DND-41 (cell line): ENCODE results near the gene PTCSC3.

Experiments used
- ATAC-seq: fragments of 200-7000 bp; cut with Tn5 transposase; 3 replicates; pipeline ENCODE4 v1.9.1; 2021; ENCODE audit warnings: low read depth; ENCODE audit not compliant: insufficient read depth
- DNase-seq: peaks from one replicate; pipeline ENCODE4 v3.0.0-alpha.2; 2020
- H2AFZ ChIP-seq: 2 replicates; pipeline ENCODE4 v1.6.0; 2012; ENCODE audit warnings: low read depth, low read length
- H3K27ac ChIP-seq: 2 replicates; pipeline ENCODE4 v1.5.1; 2012; ENCODE audit warnings: low read length, inconsistent platforms
- H3K27me3 ChIP-seq: fragments of 200-600 bp; sonication (generic); 2 replicates; pipeline ENCODE4 v1.6.0; 2012; ENCODE audit warnings: low read length, mild to moderate bottlenecking, inconsistent platforms; ENCODE audit not compliant: insufficient read depth, poor library complexity
- H3K36me3 ChIP-seq: 2 replicates; pipeline ENCODE4 v1.5.1; 2012; ENCODE audit warnings: low read length, inconsistent platforms; ENCODE audit not compliant: insufficient read depth
- H3K4me1 ChIP-seq: 2 replicates; pipeline ENCODE4 v1.5.1; 2012; ENCODE audit warnings: mild to moderate bottlenecking, low read length; ENCODE audit not compliant: insufficient read depth
- H3K4me2 ChIP-seq: 2 replicates; pipeline ENCODE4 v1.6.0; 2012; ENCODE audit warnings: mild to moderate bottlenecking, moderate library complexity, low read length, inconsistent platforms; ENCODE audit not compliant: insufficient read depth
- H3K4me3 ChIP-seq, 2 experiments: fragments of 200-600 bp in 1 of 2; shearing (Covaris generic) in 1 of 2; 2 replicates each; pipeline ENCODE4 v1.5.1; 2012 to 2016; ENCODE audit warnings: inconsistent platforms in 2 of 2, low read length in 2 of 2, mild to moderate bottlenecking in 2 of 2, low read depth in 1 of 2, moderate library complexity in 1 of 2
- H3K79me2 ChIP-seq: 2 replicates; pipeline ENCODE4 v1.6.0; 2012; ENCODE audit warnings: low read length, inconsistent platforms; ENCODE audit not compliant: insufficient read depth
- H3K9ac ChIP-seq: 2 replicates; pipeline ENCODE4 v1.6.0; 2012; ENCODE audit warnings: low read depth, mild to moderate bottlenecking, inconsistent platforms, low read length, moderate library complexity
- H3K9me3 ChIP-seq: 2 replicates; pipeline ENCODE4 v1.5.1; 2012; ENCODE audit warnings: low read length, moderate library complexity, mild to moderate bottlenecking, inconsistent platforms; ENCODE audit not compliant: insufficient read depth, severe bottlenecking
- H4K20me1 ChIP-seq: 2 replicates; pipeline ENCODE4 v1.6.0; 2012; ENCODE audit warnings: low read length; ENCODE audit not compliant: insufficient read depth
- CTCF ChIP-seq: IDR thresholded peaks from 2 replicates; pipeline ENCODE4 v1.5.1; 2012; ENCODE audit warnings: borderline replicate concordance, low read length, moderate library complexity, mild to moderate bottlenecking; ENCODE audit not compliant: poor library complexity, severe bottlenecking; ENCODE audit errors: extremely low read depth
- EZH2 ChIP-seq: IDR thresholded peaks from 3 replicates; pipeline ENCODE4 v1.6.1; 2012; ENCODE audit warnings: borderline replicate concordance, low read depth, mild to moderate bottlenecking, moderate library complexity, low read length, inconsistent platforms; ENCODE audit not compliant: severe bottlenecking

The PTCSC3 gene

DNA sequence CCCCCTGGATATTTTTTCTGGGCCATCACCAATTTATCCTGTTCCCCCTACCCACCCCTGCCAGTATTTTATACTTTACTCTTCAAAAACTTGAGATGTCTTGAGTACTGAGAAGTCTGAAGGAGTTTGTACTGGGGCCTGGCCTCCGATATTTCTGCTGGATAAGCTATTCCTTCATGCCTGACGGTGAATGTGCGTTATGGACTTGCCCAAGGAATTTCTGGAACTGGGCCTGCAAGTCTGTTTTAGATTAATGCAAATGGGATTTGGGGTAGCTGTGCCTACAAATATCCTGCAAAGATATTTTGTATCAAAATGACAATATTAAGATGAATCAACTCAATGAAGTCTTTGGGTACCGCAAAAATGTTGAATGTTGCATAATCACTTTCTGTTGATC is at the start of gene PTCSC3:
PTCSC3 (minus strand) TSS at position 199 of the 400 bp plus-strand sequence.
- Histone ChIP-seq H3K4me3 (no peak within 1 kb of the TSS), H4K20me1 (no peaks in the 10 kb centered on the region), H3K79me2 (no peaks in the 10 kb centered on the region), H3K9me3 (no peaks in the 10 kb centered on the region), H3K4me1 (no peaks in the 10 kb centered on the region), H3K4me2 (no peak within 1 kb of the TSS), H3K27me3 (peaks cover 12% of the 10 kb centered on the region), H2AFZ (no peak within 1 kb of the TSS), H3K9ac (no peak within 1 kb of the TSS), H3K36me3 (no peaks in the 10 kb centered on the region), H3K27ac (no peak within 1 kb of the TSS)
- DNase-seq (no peak), ATAC-seq (no peak)
- TF ChIP-seq CTCF = no peak
- TF ChIP-seq EZH2 = no peak

DNA sequence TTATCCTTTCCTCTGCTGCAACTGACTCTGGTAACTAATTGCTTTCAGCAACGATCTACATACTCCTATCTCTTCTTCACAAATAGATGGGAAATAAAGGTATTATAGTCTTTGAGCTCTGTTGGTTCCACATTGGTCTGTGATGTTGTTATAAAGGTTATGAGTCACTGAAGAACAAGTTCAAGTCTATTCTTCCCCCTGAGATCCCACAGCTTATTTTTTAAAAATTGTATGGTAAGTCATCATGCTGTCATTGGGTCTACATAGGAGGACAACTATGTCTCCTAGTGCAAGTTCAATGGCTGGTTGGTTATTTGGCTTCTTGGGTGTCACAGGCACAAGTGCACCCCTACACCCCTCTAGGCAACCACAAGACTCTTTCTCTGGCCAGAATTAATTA is 49.6 kb upstream of the PTCSC3 start:
- no peaks in the 10 kb centered on the region for H3K9me3 ChIP-seq
- no peaks in the 10 kb centered on the region for H3K79me2 ChIP-seq
- no peak overlapping the region for H3K9ac ChIP-seq
- no peak overlapping the region for H3K4me2 ChIP-seq
- H4K20me1 ChIP-seq = no peaks in the 10 kb centered on the region
- TF ChIP-seq EZH2 (no peak), CTCF (no peak)
- no peaks in the 10 kb centered on the region for H3K36me3 ChIP-seq
- no peaks in the 10 kb centered on the region for H3K27me3 ChIP-seq
- no peak for ATAC-seq
- no peak overlapping the region for H3K27ac ChIP-seq
- H3K4me1 ChIP-seq = no peaks in the 10 kb centered on the region
- DNase-seq = no peak
- no peak overlapping the region for H2AFZ ChIP-seq
- H3K4me3 ChIP-seq = no peak overlapping the region

- no peak overlapping the region for H2AFZ ChIP-seq
- H3K4me3 ChIP-seq = no peak overlapping the region
- no peaks in the 10 kb centered on the region for H3K4me1 ChIP-seq
- H3K9ac ChIP-seq = no peak overlapping the region
- no peak overlapping the region for H3K4me2 ChIP-seq
- no peaks in the 10 kb centered on the region for H3K27me3 ChIP-seq
- no peaks in the 10 kb centered on the region for H3K36me3 ChIP-seq
- no peak for ATAC-seq
- TF ChIP-seq CTCF = no peak
- TF ChIP-seq EZH2 = no peak
- no peaks in the 10 kb centered on the region for H4K20me1 ChIP-seq
- no peak for DNase-seq
- H3K79me2 ChIP-seq = no peaks in the 10 kb centered on the region
- no peaks in the 10 kb centered on the region for H3K9me3 ChIP-seq
- H3K27ac ChIP-seq = no peak overlapping the region
Observed at GRCh38 chr14:36224176-36224575, 47.7 kb upstream of the PTCSC3 start.

DNA sequence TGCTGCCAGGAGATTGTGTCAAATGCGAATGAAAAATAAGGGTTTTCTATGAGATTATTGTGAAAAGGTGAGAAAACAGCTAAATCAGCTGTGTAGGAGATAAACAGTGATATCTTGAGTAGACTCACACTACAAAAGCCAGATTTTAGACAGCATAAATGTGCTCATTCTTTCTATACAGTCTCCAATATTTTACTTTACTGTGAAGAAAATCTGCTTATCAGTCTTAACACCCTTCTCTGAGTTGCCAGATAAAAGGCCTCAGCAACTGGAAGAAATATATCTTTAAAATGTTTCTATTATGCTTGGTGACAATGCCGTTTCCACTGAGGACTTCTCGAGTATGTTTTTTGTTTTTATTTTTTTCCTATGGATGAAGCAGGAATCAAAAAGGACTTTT is 47.0 kb upstream of the PTCSC3 start:
- no peak for TF ChIP-seq EZH2
- TF ChIP-seq CTCF = no peak
- no peak for ATAC-seq
- Histone ChIP-seq H3K27ac (no peak overlapping the region), H3K27me3 (peaks cover under 1% of the 10 kb centered on the region), H3K9ac (no peak overlapping the region), H4K20me1 (no peaks in the 10 kb centered on the region), H3K4me2 (no peak overlapping the region), H3K4me1 (no peaks in the 10 kb centered on the region), H3K36me3 (no peaks in the 10 kb centered on the region), H3K4me3 (no peak overlapping the region), H3K9me3 (no peaks in the 10 kb centered on the region), H2AFZ (no peak overlapping the region), H3K79me2 (no peaks in the 10 kb centered on the region)
- DNase-seq = no peak
